Activated CD8-positive, alpha-beta T cell treated with anti-CD3 and anti-CD28 coated beads, Interleukin-2, amount 10 ng/mL, durations not matched to agents 7 days and 5 days (primary cell): ENCODE results near the gene MYO1C. TPM values are rescaled to one million over a fixed set of nuclear protein-coding genes. Genes with fewer than 3 reads are reported as not detected.
A peak's percentile ranks its signal among the peaks of the same experiment; 100 is the strongest.
"Not testable (repeated sequence)": the region's sequence is repeated elsewhere in the genome, so short reads cannot be mapped to it uniquely, and the experiment has no call there.

Experiments
- ATAC-seq: fragments of 150-1000 bp; cut with Tn5 transposase; one replicate; pipeline ENCODE4 v1.10.0; 2021; ENCODE audit warnings: moderate library complexity
- CTCF ChIA-PET: fragments of 350-600 bp; sonication (Branson Sonifier 250); formaldehyde crosslinking; loops from one replicate; lab custom pipeline; 2021; ENCODE audit warnings: antibody characterized with exemption; lab: Charles Lee
- POLR2A ChIA-PET: fragments of 350-600 bp; sonication (Branson Sonifier 250); formaldehyde crosslinking; loops from one replicate; lab custom pipeline; 2021; ENCODE audit warnings: antibody characterized with exemption; lab: Charles Lee
- DNase-seq: peaks from one replicate; pipeline ENCODE4 v3.0.0-alpha.2; 2020
- H3K27ac Mint-ChIP-seq: one replicate; pipeline ENCODE4 v1.8.0; 2021; ENCODE audit warnings: mild to moderate bottlenecking, mixed read lengths
- H3K27me3 Mint-ChIP-seq: one replicate; pipeline ENCODE4 v1.8.0; 2021; ENCODE audit warnings: low read depth, mixed read lengths
- H3K36me3 Mint-ChIP-seq: one replicate; pipeline ENCODE4 v1.8.0; 2021; ENCODE audit warnings: low read depth, mixed read lengths
- H3K4me1 Mint-ChIP-seq: one replicate; pipeline ENCODE4 v1.8.0; 2021; ENCODE audit warnings: low read depth, mixed read lengths
- H3K4me3 Mint-ChIP-seq: one replicate; pipeline ENCODE4 v1.8.0; 2021; ENCODE audit warnings: mild to moderate bottlenecking, mixed read lengths
- H3K9me3 Mint-ChIP-seq: one replicate; pipeline ENCODE4 v1.8.0; 2022; ENCODE audit warnings: mixed read lengths; ENCODE audit not compliant: insufficient read depth
- total RNA-seq, 2 experiments: library from RNA; stranded (reverse); gene quantifications; one replicate each; pipeline ENCODE4 v1.2.3, GENCODE V29; 2021

The MYO1C gene, protein sequence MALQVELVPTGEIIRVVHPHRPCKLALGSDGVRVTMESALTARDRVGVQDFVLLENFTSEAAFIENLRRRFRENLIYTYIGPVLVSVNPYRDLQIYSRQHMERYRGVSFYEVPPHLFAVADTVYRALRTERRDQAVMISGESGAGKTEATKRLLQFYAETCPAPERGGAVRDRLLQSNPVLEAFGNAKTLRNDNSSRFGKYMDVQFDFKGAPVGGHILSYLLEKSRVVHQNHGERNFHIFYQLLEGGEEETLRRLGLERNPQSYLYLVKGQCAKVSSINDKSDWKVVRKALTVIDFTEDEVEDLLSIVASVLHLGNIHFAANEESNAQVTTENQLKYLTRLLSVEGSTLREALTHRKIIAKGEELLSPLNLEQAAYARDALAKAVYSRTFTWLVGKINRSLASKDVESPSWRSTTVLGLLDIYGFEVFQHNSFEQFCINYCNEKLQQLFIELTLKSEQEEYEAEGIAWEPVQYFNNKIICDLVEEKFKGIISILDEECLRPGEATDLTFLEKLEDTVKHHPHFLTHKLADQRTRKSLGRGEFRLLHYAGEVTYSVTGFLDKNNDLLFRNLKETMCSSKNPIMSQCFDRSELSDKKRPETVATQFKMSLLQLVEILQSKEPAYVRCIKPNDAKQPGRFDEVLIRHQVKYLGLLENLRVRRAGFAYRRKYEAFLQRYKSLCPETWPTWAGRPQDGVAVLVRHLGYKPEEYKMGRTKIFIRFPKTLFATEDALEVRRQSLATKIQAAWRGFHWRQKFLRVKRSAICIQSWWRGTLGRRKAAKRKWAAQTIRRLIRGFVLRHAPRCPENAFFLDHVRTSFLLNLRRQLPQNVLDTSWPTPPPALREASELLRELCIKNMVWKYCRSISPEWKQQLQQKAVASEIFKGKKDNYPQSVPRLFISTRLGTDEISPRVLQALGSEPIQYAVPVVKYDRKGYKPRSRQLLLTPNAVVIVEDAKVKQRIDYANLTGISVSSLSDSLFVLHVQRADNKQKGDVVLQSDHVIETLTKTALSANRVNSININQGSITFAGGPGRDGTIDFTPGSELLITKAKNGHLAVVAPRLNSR
- 10 to 100 TPM; 18.5 to 21.8 TPM for total RNA-seq

- ChIA-PET CTCF (interaction anchor here (1.3 to 1.7 kb wide), 2 partner anchors 23 to 127 kb away, joined by 4 to 6 read pairs; no protein-coding TSS in a partner anchor), POLR2A (interaction anchor here (0.6 to 1.0 kb wide), 5 partner anchors 11 to 24 kb away, joined by 3 to 6 read pairs (median 4); partner anchors contain the start of gene INPP5K)
- Mint-ChIP-seq H3K27ac (peak within 1 kb of the TSS; percentile 85), H3K4me3 (peak within 1 kb of the TSS; percentile 79), H3K4me1 (peaks cover 26% of the 10 kb centered on the region), H3K36me3 (no peaks in the 10 kb centered on the region), H3K9me3 (no peaks in the 10 kb centered on the region), H3K27me3 (no peaks in the 10 kb centered on the region)
- ATAC-seq (no peak), DNase-seq (no peak)
Observed at GRCh38 chr17:1492249-1493206, at the start of gene MYO1C. MYO1C (minus strand) TSS chr17:1492686; CDS start chr17:1492487, 199 bp downstream.

GRCh38 chr17:1541367-1541904 lies 49.0 kb upstream of the MYO1C start:
- Mint-ChIP-seq H3K9me3 (no peaks in the 10 kb centered on the region), H3K4me3 (no peak overlapping the region), H3K4me1 (no peaks in the 10 kb centered on the region), H3K27me3 (no peaks in the 10 kb centered on the region), H3K27ac (no peak overlapping the region), H3K36me3 (peaks cover 13% of the 10 kb centered on the region)
- ATAC-seq (no peak), DNase-seq (no peak)
- POLR2A ChIA-PET: no interaction called here
- CTCF ChIA-PET: interaction anchor here (1.5 kb wide), 1 partner anchor 8 kb away, joined by 5 read pairs; no protein-coding TSS in a partner anchor

DNA sequence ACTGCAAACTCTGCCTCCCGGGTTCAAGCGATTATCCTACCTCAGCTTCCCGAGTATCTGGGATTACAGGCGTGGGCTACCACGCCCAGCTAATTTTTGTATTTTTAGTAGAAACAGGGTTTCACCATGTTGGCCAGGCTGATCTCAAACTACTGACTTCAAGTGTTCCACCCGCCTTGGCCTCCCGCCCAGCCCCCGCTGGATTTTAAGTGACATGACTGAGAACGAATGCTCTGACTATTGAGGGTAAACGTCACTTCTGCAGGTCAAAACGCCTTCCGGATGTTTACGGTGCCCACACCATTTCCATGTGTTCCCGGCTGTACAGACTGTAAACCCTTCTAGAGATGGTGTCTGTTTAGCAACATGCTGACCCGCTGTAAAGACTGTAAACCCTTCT lies 47.3 kb upstream of the MYO1C start:
- no peaks in the 10 kb centered on the region for H3K4me1 Mint-ChIP-seq
- H3K27ac Mint-ChIP-seq: no peak overlapping the region
- ChIA-PET POLR2A (interaction anchor here (0.6 kb wide), 1 partner anchor 21 kb away, joined by 3 read pairs; no protein-coding TSS in a partner anchor), CTCF (no interaction called here)
- DNase-seq (no peak), ATAC-seq (no peak)
- H3K27me3 Mint-ChIP-seq: no peaks in the 10 kb centered on the region
- H3K4me3 Mint-ChIP-seq: no peak overlapping the region
- peaks cover 15% of the 10 kb centered on the region for H3K36me3 Mint-ChIP-seq
- H3K9me3 Mint-ChIP-seq: no peaks in the 10 kb centered on the region

DNA sequence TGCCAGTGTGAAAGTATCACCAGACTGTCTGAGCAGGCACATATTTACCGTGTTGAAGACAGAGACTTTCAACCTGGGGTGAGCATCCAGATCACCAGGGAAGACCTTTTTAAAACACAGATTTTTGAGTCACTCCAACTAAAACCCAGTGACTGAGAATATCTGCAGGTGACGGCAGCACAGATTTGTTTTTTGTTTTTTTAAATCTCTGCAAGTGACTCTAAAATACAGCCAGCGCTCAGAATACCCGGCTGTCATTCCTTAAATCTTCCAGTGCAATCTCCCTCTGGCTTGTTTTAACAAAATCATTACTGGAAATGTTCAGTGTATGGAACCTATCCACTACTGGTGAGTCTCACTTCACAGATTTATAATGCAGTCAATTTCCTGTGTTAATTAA lies 43.3 kb upstream of the MYO1C start:
- H3K4me3 Mint-ChIP-seq: no peak overlapping the region
- ATAC-seq: no peak
- H3K9me3 Mint-ChIP-seq: no peaks in the 10 kb centered on the region
- H3K36me3 Mint-ChIP-seq: peaks cover 23% of the 10 kb centered on the region
- no peak overlapping the region for H3K27ac Mint-ChIP-seq
- no peaks in the 10 kb centered on the region for H3K27me3 Mint-ChIP-seq
- POLR2A ChIA-PET: no interaction called here
- CTCF ChIA-PET: interaction anchor here (1.0 kb wide), 1 partner anchor 171 kb away, joined by 3 read pairs; no protein-coding TSS in a partner anchor
- DNase-seq: no peak
- no peaks in the 10 kb centered on the region for H3K4me1 Mint-ChIP-seq

DNA sequence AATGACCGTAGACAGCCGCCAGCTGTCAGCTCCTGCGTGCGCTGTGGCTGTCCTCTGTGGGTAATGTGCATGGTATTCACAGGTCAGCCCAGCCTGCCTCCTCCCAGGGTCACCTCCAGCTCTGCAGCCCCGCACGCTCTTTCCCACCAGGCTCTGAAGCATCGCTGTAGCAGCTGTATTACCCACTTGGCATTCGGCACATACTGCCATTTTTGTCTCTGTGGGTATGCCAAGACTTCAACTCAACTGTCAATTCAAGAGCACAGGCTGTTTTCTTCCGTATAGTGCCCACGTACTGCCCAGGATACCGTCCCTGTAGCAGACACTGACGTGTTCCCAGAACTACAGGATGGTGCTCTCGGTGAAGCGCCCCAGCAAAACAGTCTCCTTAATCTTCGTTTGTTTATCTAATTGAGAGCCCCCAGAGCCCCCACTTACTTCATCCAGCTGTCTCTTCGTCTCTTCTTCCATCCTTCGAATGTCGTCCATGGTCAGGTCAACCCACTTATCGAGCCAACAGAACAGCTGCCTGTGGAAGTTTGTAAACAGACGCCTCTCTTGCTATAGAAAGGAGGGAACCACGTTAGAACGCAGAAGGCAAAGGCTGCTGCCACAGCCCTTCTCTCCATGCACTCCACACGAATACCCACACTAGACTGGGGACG lies 41.3 kb upstream of the MYO1C start:
- ATAC-seq (no peak), DNase-seq (no peak)
- Mint-ChIP-seq H3K27ac (no peak overlapping the region), H3K9me3 (no peaks in the 10 kb centered on the region), H3K4me3 (no peak overlapping the region), H3K4me1 (no peaks in the 10 kb centered on the region), H3K36me3 (peaks cover 22% of the 10 kb centered on the region), H3K27me3 (no peaks in the 10 kb centered on the region)
- ChIA-PET POLR2A (interaction anchor here (0.6 to 1.8 kb wide), 3 partner anchors 18 to 200 kb away, joined by 4 to 12 read pairs (median 6); partner anchors contain the start of gene INPP5K), CTCF (interaction anchor here (0.6 to 3.0 kb wide), 9 partner anchors 8 to 172 kb away, joined by 4 to 29 read pairs (median 5); partner anchors contain the start of gene INPP5K)

- no peak overlapping the region for H3K27ac Mint-ChIP-seq
- no peaks in the 10 kb centered on the region for H3K4me1 Mint-ChIP-seq
- H3K36me3 Mint-ChIP-seq: peaks cover 27% of the 10 kb centered on the region
- H3K9me3 Mint-ChIP-seq: no peaks in the 10 kb centered on the region
- no peak overlapping the region for H3K4me3 Mint-ChIP-seq
- peak; percentile 61 for ATAC-seq
- CTCF ChIA-PET: interaction anchor here (0.6 to 3.0 kb wide), 12 partner anchors 9 to 200 kb away, joined by 3 to 29 read pairs (median 5); partner anchors contain the start of gene INPP5K
- peak; percentile 53 for DNase-seq
- POLR2A ChIA-PET: interaction anchor here (0.6 to 1.8 kb wide), 3 partner anchors 17 to 200 kb away, joined by 4 to 12 read pairs (median 6); partner anchors contain the start of gene INPP5K
- no peaks in the 10 kb centered on the region for H3K27me3 Mint-ChIP-seq
Observed at GRCh38 chr17:1532836-1533602, 40.5 kb upstream of the MYO1C start.

DNA sequence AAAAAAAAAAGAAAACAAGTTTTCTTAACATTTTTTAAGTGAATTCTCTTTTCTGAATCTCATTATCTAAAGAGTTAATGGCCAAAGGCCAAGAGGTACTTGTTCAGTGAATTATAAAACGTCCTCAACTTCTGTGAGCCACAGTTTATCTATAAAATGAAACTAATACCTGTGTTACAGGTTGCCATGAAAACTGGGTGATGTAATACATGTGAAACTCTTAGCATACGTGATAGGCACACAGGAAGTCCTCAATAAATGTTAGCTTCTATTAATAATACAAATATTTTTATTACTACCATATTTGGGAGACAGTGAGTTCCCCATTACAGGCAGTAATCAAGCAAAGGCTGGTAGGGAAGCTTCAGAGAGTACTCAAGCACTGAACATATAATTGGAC lies 37.4 kb upstream of the MYO1C start:
- CTCF ChIA-PET: interaction anchor here (0.7 kb wide), 1 partner anchor 96 kb away, joined by 3 read pairs; no protein-coding TSS in a partner anchor
- H3K4me1 Mint-ChIP-seq: peaks cover 17% of the 10 kb centered on the region
- no peak for ATAC-seq
- no peaks in the 10 kb centered on the region for H3K27me3 Mint-ChIP-seq
- no peak overlapping the region for H3K27ac Mint-ChIP-seq
- peaks cover 30% of the 10 kb centered on the region for H3K36me3 Mint-ChIP-seq
- H3K4me3 Mint-ChIP-seq: no peak overlapping the region
- POLR2A ChIA-PET: interaction anchor here (1.5 kb wide), 1 partner anchor 13 kb away, joined by 5 read pairs; the partner anchor contains the start of gene INPP5K
- DNase-seq: no peak
- no peaks in the 10 kb centered on the region for H3K9me3 Mint-ChIP-seq

- peak; percentile 72 for ATAC-seq
- H3K27me3 Mint-ChIP-seq, DNase-seq, H3K9me3 Mint-ChIP-seq, H3K4me3 Mint-ChIP-seq: not testable (repeated sequence)
- Mint-ChIP-seq H3K27ac (peak overlapping the region; percentile 72), H3K4me1 (peaks cover 17% of the 10 kb centered on the region), H3K36me3 (peaks cover 20% of the 10 kb centered on the region)
- CTCF ChIA-PET: interaction anchor here (1.0 to 1.4 kb wide), 2 partner anchors 10 to 161 kb away, joined by 3 to 4 read pairs; partner anchors contain the start of gene INPP5K
- POLR2A ChIA-PET: interaction anchor here (1.9 kb wide), 1 partner anchor 11 kb away, joined by 4 read pairs; no protein-coding TSS in a partner anchor
Observed at GRCh38 chr17:1526876-1527275, 34.4 kb upstream of the MYO1C start.

GRCh38 chr17:1522626-1523025 lies 30.1 kb upstream of the MYO1C start:
- Mint-ChIP-seq H3K4me1 (peaks cover 23% of the 10 kb centered on the region), H3K36me3 (peaks cover 17% of the 10 kb centered on the region), H3K27ac (no peak overlapping the region), H3K4me3 (no peak overlapping the region), H3K9me3 (no peaks in the 10 kb centered on the region), H3K27me3 (no peaks in the 10 kb centered on the region)
- no peak for ATAC-seq
- CTCF ChIA-PET: no interaction called here
- no peak for DNase-seq
- POLR2A ChIA-PET: no interaction called here
